Hypothalamus (tissue), 51 donors: ENCODE results near the gene METTL16.
A peak's percentile ranks its signal among the peaks of the same experiment; 100 is the strongest.

Experiments used
- DNase-seq, 51 donors: peaks; one replicate each; lab custom pipeline; 2025; lab: John Stamatoyannopoulos, UW

METTL16 gene

DNA sequence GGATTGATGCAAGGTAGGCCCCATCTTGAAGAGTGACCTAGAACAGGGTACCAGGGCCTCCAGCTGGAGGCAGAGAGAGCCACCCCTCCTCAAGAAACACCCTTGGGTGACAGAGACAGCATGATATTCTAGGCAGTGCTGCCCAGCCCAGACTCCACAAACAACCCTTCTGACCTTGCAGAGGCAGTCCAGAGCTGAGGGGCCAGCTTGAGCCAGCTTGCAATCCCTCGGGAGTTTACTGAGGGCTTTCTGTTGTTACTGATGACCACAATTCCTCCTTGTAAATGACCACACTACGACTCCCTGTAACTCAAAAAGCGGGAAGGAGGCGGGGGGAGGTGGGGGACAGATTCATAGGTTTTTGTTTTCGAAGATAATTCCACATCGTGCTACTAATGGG is 92.2 kb downstream of the METTL16 start:
- no peak for DNase-seq

- DNase-seq: peak in 1 of 51 donors; percentile 13
Measured at GRCh38 chr17:2418572-2418971, 93.1 kb downstream of the METTL16 start.

GRCh38 chr17:2416010-2416734 is 95.5 kb downstream of the METTL16 start:
- peak in 50 of 51 donors; percentile 27 to 97 (median 82) for DNase-seq

- no peak for DNase-seq
Measured at GRCh38 chr17:2415081-2415480, 96.6 kb downstream of the METTL16 start.

DNA sequence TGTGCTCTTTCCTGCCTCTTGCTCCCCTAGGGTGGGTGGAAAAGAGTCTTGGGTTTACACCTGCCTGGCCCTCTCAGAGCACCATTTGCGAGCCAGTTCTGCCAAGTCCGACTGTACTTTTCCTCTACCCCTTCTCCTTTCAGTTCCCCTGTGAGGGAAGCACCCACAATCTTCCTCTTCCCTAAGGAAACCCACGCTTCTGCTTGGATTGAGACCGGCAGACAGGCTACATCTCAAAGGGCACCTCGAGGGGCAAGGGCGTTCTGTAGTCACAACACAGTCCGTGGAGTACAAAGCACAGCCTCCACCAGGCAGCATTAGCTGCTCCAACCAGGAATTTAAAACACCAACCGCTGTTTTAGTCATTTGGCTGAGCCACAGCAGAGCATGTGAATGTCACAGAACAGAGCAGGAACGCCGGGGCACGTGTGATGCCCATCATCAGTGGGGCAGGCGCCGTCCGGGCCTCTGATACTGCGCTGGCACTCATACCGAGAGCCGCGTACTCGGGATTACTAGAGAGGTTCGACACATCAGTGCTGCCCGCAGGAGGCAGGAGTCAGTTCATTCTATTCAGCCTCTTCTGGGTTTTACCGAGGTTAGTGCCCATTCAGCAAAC is 97.1 kb downstream of the METTL16 start:
- no peak for DNase-seq

DNA sequence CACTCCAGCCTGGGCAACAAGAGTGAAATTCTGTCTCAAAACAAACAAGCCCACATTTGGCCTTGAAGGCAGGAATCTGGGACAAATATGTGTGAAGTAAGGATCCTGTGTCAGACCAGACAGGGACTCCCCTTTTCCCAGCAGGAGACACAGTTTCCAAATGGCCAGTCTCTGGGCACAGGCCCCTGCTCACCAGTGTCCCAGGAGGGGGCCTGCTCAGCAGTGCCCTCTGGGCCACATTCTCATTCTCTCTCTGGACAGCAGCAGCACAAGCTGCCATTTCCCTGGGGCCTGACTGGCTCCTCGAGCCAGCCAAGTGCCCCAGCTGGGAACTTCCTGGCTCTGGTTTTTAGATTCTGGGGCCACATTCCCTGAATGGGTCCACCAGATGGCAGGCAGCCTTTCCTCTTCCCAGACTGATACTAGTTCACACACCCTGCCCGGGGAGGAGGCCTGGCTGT is 99.1 kb downstream of the METTL16 start:
- peak in 22 of 51 donors; percentile 29 to 74 (median 59) for DNase-seq

DNA sequence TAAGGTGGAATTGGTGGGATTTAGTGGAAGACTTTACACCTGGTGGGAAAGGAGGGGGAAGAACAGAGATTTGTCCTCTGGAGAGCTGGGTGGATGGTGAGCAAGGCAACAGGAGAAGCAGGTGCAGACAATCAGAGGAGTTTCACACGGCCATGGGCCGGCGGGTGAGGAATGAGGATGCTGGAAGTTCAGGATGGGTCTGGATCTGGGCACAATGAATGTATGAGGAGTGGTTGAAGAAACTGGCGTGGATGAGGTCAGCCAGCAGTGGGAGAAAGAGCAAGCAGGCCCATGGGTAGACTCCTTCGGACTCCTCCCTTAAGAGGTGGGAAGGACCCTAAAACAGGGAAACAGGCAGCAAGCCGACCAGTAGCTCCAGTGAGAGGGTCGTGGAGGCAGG is 100.7 kb downstream of the METTL16 start:
- DNase-seq: no peak

GRCh38 chr17:2406903-2407790 is 104.5 kb downstream of the METTL16 start:
- no peak for DNase-seq

- no peak for DNase-seq
Measured at GRCh38 chr17:2406271-2406902, 105.3 kb downstream of the METTL16 start.

DNA sequence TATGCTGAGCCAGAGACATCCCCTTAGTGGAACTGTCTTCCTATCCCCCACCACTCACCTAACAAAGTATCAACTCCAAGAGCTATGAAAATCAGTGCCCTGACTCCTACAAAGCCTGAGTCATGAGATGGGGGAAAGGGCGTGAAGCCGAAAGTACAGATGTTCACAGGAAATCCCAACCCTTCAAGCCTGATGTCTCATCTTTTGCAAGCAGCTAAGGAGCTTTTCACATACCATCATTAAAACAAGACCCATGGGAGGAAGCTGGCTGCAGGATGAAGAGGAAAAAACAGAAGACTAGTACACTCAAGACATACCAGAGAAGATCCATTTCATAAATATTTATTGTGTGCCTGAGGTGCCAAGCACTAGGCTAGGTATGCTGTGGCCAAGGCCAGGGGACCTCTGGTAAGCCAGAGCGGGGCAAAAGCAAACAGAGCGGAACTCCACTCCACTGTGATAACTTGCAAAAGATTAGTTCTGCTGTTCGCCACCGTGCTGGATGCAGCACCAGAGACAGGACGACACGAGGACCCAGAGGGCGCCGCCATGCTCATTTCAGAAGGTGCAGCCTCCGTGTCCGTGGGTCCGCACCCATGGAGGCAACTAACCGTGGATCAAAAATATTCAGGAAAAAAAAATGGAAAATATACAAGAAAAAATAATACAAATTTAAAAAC is 106.3 kb downstream of the METTL16 start:
- no peak for DNase-seq

DNA sequence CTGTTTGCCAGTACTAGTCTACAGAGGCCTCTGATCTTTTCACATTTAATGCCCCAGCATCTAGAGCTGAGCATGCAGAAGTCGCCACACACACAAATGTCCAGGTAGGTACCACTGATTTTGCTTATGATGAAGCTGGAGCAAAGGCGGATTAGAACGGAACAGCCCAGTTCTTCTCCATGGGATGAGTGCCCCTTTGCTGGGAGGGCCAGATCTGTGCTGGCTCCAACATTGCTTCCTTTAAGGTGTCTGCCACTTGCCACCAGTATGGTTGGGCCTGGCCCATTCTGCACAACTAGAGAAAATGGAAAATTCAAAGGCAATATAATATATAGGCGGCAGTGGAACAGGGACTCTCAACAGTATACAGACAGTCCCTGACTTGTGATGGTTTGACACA is 108.6 kb downstream of the METTL16 start:
- no peak for DNase-seq

DNA sequence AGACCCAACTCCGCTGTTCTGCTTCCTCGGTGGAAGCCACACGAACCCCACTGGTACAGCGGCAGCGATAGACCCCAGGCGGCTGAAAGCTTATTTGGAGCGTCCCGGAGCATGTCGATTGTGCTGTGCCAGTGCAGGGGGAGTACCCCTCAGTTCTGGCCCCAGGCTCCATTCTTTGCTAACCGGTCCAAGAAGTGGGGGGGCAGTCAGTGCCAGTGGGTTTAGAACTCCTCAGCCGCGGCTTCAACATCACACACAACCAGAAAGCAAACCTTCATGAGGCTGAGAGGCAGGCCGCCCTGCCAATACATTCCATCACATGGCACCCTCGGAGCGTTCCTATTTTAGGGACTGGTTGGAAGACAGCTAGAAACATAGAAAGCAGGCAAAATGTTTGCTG is 109.1 kb downstream of the METTL16 start:
- peak in 1 of 51 donors; percentile 18 for DNase-seq

DNA sequence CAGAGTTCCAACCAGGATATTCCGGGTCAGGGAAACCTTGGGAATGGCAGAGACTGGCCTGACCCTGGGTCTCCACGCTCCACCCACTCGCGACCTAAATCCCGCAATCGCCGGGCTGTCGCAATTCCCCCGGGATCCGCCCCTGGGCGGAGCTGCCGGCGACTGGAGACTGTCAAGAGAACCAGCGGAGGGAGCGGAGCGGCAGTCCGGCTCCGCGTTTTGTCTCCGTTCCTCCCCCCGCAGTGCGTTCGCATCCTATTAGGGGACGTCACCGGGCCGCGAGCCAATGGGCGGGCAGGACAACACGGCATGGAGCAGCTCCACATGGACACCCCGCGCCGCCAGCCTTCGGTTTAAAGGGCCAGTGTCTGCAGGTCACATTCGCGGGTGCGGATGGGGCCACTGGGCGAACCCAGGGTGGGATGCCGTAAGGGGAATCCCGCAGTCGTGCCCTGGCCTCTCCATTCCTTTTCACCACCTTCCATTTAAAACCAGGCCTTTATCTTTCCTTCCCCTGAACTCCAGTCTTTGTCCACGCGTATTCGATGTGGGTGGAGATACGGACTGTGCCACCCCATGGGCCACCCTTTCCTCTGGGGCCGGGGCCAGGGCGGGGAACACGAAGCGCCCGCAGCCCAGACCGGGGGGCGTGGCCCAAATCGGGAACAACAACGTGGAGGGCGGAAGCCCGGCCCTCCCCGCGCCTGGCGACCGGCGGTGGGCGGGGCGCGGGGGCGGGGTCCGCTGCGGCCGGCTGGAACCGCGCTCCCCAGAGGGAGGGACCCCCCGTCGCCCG is 110.1 kb downstream of the METTL16 start:
- DNase-seq: peak; percentile 90 to 100 (median 99)

DNA sequence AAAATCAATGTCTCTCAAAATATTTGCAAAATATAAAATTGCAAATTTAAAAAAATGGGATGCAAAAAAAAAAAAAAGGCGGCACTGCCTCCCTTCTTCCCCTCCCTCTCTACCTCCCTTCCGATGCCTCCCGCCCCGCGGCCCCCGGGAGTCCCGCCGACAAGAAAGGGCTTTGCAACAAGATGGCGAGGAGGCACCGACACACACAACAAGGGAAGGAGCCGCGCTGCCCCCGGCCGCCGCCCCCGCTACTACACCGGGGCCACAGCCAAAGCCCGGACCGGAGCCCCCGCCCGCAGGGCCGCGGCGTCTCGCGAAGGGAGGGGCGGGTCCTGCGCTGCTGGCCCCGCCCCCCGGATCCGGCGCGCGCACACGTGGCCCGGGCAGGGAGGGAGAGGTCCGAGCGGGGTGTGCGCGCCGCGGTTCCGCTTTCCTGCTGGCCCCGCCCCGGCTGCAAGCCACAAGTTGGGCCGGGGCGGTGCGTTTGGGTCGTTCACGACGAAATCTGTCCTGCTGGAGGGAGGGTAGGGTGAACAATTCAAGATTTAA is 110.7 kb downstream of the METTL16 start, which contains the start of gene MNT:
Gene MNT, minus strand, starts transcription at position 184 of the 549 bp plus-strand sequence. CDS start 348 bp downstream, outside the sequence.
- peak in 48 of 51 donors; percentile 73 to 98 (median 93) for DNase-seq

- DNase-seq: peak in 20 of 51 donors; percentile 23 to 70 (median 48)
Measured at GRCh38 chr17:2400474-2400866, 111.2 kb downstream of the METTL16 start.

DNA sequence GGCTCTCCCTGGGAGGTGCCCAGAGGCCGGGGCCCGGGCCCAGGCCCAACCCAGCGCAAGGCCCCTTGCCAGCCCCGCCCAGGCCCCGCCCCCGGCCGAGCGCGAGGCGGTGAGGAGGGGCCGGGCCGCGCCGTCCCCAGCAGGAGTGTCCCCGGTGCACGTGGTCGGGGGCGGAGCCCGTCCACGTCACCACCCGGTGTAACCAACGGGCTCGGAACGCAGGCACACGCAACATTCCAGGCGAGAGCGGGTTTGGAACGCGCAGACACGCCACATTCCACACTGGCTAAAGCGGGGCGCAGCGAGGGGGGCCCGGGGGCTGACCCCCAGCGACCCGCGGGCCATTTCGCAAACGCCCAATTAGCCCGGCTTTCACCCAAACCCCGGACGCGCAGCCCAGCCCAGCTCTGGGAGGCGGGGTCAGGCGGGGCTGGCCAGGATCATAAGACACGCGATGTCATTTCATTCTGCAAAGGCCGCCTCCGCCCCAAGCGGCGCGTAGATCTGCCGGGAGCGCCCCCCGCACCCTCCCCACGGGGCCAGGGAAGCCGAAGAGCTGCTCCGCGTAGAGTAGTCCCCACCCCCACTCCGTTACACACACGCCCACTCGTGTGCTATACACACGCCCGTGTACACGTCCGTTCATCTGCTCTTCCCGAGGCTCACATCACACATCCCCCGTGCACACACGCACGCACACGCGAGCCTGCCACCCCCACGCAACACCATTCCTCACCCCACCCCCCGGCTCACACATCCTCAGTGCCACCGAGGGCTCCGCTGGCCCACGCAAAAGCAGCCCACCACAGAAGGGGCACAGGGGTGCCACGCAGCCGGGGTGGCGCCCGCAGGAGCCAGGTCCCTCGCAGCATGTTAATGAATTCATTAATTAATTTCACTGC is 111.9 kb downstream of the METTL16 start:
- DNase-seq: peak; percentile 65 to 98 (median 93)
